Heart right ventricle (tissue), 16 donors: Measurements from ENCODE around the gene TRIM27. TPM values are rescaled to one million over a fixed set of nuclear protein-coding genes. Genes with fewer than 3 reads are reported as not detected.

Experiments
- ATAC-seq, 8 donors: fragments of 200-7000 bp; cut with Tn5 transposase; one replicate each; pipeline ENCODE4 v1.9.1; 2020; ENCODE audit warnings: mild to moderate bottlenecking in 8 of 8, moderate library complexity in 8 of 8, moderate number of reproducible peaks in 1 of 8
- DNase-seq, 2 donors: peaks; one replicate each; pipeline ENCODE4 v3.0.0-alpha.2; 2020
- H3K27ac ChIP-seq, 10 donors: fragments of 200-600 bp; sonication (generic) in 2 of 10; one replicate each; pipeline versions ENCODE4 v1.5.0 to v1.8.0; 2020 to 2022; ENCODE audit warnings: mild to moderate bottlenecking in 3 of 10
- H3K27me3 ChIP-seq, 7 donors: fragments of 200-600 bp; one replicate each; pipeline ENCODE4 v1.8.0; 2021 to 2022; ENCODE audit warnings: mild to moderate bottlenecking in 2 of 7
- H3K36me3 ChIP-seq, 9 donors: fragments of 200-600 bp; sonication (generic) in 1 of 9; one replicate each; pipeline versions ENCODE4 v1.5.0 to v1.8.0; 2020 to 2022; ENCODE audit warnings: mild to moderate bottlenecking in 2 of 9
- H3K4me1 ChIP-seq, 9 donors: fragments of 200-600 bp; sonication (generic) in 1 of 9; one replicate each; pipeline versions ENCODE4 v1.5.0 to v1.8.0; 2020 to 2022; ENCODE audit warnings: mild to moderate bottlenecking in 4 of 9
- H3K4me3 ChIP-seq, 10 donors: fragments of 200-600 bp; sonication (generic) in 2 of 10; one replicate each; pipeline versions ENCODE4 v1.5.0 to v1.8.0; 2020 to 2022; ENCODE audit warnings: mild to moderate bottlenecking in 7 of 10, moderate library complexity in 2 of 10
- H3K9me3 ChIP-seq, 11 donors: fragments of 200-600 bp in 10 of 11; sonication (generic) in 2 of 11; one replicate each; pipeline versions ENCODE4 v1.5.0 to v1.8.0; 2013 to 2022; ENCODE audit warnings: mild to moderate bottlenecking in 2 of 11, control low read depth in 1 of 11, moderate library complexity in 1 of 11
- WGBS, 2 donors: extraction: QIAGEN DNeasy Blood & Tissue Kit; methylation state at CpG; one replicate each; pipeline ENCODE4 v1.1.7; 2013; ENCODE audit warnings: inconsistent platforms in 1 of 2; 5-methylcytosine and 5-hydroxymethylcytosine counted together
- intact Hi-C, 10 donors: fragments of 100-400 bp; cut with DNase I; formaldehyde crosslinking; loops; one replicate each; pipeline versions ENCODE4 v1.11.1 to v1.14.2; 2022
- polyA plus RNA-seq, 2 donors: library from polyadenylated mRNA; stranded (reverse); fragments of 200-250 nt; gene quantifications; one replicate each; pipeline ENCODE4 v1.2.3, GENCODE V29; 2013
- total RNA-seq, 10 donors: library from RNA; stranded (reverse); fragmentation: NEBNext Ultra II Directional in 3 of 10; extraction: Animal tissue kit (Norgen Biotek cat#: 25700) in 3 of 10; gene quantifications; one replicate each; pipeline versions ENCODE4 v1.2.1 to v1.2.4, GENCODE V29; 2021 to 2023
- TF ChIP-seq, protein P1 (sequence below), 9 donors: fragments of 200-600 bp; sonication (generic) in 2 of 9; IDR thresholded peaks; one replicate each; pipeline versions ENCODE4 v1.5.0 to v1.8.0; 2021 to 2022; ENCODE audit warnings: antibody characterized with exemption in 9 of 9, mild to moderate bottlenecking in 5 of 9, moderate library complexity in 1 of 9
- donor health status: Arrhythmogenic right ventricular cardiomyopathy.
- donor health status: ischemic (EF 13 %, LVEDD 7.1; RV severe dilation, severe dysfunction).
- donor health status: healthy with polysubstance abuse.
- donor health status: DM: no; HTN: yes; CAD: no.
- donor health status: DM: no; HTN: no; CAD: no.
- donor health status: ischemic (EF 25% LVEDD 6.9; RV normal size, moderate dysfunction).
- donor health status: ischemic (EF 25% LVEDD 5.7; RV mildly dilated, moderate dysfunction).
- donor health status: healthy.
- donor health status: DM: yes; HTN: yes; CAD: no.
- donor health status: Ischemic cardiomyopathy.
- donor health status: ischemic (EF 35%, LVEDD 5.7; RV mildly dilated, moderate dysfunction).
- donor health status: nonischemic (EF 11% LVEDD 7.7; RV severe dilation, severe dysfunction).
- donor health status: DM: yes; HTN: yes; CAD: no.
- donor health status: PGD.
- donor health status: ischemic (EF 29% LVEDD 5.4; RV normal size, mild dysfunction).
- donor health status: nonischemic (EF 23%, LVEDD 6.1; RV moderate dilation, normal function).

TRIM27 gene
- total and polyA plus RNA-seq, 12 donors = 14.7 to 26.2 (median 18.6) TPM

DNA sequence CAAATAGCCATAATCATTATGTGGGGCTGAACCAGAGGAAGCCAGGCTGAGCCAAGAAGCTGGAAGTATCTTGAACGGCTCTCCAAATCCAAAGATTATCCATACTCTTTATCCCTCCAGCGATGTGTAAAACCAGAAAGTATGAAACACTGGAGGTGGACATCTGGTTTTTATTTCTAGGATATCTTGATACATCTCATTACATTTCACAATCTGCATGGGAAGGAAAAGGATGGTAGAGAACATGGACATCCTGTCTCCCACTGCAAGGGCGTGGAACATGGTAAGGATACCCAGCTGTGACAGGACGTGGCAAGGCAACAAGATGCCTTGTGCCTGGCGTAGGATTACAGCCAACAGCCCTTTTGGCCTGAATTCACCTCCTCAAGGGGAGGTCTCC, 20.1 kb downstream of the TRIM27 start:
- 94 to 95% methylated on average over 5 of the region's 5 CpGs for WGBS, 2 donors
- ATAC-seq (no peak), DNase-seq (no peak)
- Histone ChIP-seq H3K4me1 (peaks cover 0 to 30% (median 0%) of the 10 kb centered on the region in 9 donors), H3K27ac (no peak overlapping the region), H3K27me3 (no peaks in the 10 kb centered on the region), H3K4me3 (no peak overlapping the region), H3K36me3 (peaks cover 0 to 89% (median 69%) of the 10 kb centered on the region in 9 donors), H3K9me3 (no peaks in the 10 kb centered on the region)
- TF ChIP-seq, protein P1, sequence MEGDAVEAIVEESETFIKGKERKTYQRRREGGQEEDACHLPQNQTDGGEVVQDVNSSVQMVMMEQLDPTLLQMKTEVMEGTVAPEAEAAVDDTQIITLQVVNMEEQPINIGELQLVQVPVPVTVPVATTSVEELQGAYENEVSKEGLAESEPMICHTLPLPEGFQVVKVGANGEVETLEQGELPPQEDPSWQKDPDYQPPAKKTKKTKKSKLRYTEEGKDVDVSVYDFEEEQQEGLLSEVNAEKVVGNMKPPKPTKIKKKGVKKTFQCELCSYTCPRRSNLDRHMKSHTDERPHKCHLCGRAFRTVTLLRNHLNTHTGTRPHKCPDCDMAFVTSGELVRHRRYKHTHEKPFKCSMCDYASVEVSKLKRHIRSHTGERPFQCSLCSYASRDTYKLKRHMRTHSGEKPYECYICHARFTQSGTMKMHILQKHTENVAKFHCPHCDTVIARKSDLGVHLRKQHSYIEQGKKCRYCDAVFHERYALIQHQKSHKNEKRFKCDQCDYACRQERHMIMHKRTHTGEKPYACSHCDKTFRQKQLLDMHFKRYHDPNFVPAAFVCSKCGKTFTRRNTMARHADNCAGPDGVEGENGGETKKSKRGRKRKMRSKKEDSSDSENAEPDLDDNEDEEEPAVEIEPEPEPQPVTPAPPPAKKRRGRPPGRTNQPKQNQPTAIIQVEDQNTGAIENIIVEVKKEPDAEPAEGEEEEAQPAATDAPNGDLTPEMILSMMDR (IDR thresholded peaks at IDR 0.05) = no peak
- intact Hi-C loops = no loop called here

DNA sequence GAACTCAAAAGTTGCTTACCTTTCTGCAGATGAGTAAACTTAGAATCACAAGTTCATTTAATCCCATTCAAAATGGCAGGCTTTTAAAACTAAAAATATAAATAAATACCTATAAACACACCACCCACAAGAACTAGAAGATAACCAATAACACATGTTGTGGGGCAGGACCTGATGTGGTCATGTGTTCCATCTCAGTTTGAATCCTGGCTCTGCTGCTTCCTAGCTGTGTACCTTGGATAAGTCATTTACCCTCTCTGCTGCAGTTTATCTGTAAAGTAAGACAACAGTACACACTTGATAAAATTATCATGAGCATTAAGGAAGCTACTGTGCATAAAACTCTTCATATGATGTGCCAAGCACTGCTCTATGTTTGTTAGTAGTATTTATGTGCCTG, 22.0 kb downstream of the TRIM27 start:
- Histone ChIP-seq H3K36me3 (peaks cover 0 to 71% (median 51%) of the 10 kb centered on the region in 9 donors), H3K27ac (no peak overlapping the region), H3K9me3 (no peaks in the 10 kb centered on the region), H3K27me3 (no peaks in the 10 kb centered on the region), H3K4me1 (peaks cover 0 to 27% (median 10%) of the 10 kb centered on the region in 9 donors), H3K4me3 (no peak overlapping the region)
- intact Hi-C loops = no loop called here
- DNase-seq = no peak
- no peak for ATAC-seq
- TF ChIP-seq, protein P1 (IDR thresholded peaks at IDR 0.05) = no peak

DNA sequence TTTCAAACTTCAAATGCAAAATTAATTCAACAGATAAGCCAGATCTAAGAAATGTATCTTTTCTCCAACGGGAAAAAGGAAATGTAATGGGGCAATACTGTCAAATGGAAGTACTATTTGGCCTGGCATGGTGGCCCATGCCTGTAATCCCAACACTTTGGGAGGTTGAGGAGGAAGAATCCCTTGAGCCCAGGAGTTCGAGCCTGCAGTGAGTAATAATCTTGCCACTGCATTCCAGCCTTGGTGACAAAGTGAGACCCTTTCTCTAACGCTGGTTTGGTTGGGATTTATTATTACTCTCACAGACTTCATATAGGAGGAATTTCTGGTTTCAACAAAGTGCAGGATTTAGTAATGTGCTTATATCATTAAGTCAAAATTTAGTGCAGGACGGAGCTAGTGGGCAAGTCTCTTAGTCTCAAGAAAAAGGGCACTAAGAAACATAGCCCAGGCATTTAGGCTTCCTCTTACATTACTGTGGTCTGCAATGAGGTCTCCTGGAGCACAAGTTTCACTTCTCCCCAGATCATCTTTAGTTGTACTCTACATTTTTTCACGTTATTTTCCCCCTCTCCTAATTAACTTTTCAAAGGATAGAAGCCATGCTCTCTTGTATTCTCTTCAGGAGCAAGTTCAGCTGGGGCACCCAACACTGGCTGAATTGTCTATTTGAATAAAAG, 23.1 kb downstream of the TRIM27 start:
- Histone ChIP-seq H3K4me3 (no peak overlapping the region), H3K36me3 (peaks cover 0 to 59% (median 47%) of the 10 kb centered on the region in 9 donors), H3K27ac (peak overlapping the region in 1 of 10 donors; percentile 13), H3K9me3 (no peaks in the 10 kb centered on the region), H3K4me1 (peaks cover 0 to 26% (median 10%) of the 10 kb centered on the region in 9 donors), H3K27me3 (no peaks in the 10 kb centered on the region)
- DNase-seq (no peak), ATAC-seq (no peak)
- TF ChIP-seq, protein P1 (IDR thresholded peaks at IDR 0.05) = no peak
- 77 to 82% methylated on average over 5 of the region's 5 CpGs for WGBS, 2 donors
- intact Hi-C loops = no loop called here

DNA sequence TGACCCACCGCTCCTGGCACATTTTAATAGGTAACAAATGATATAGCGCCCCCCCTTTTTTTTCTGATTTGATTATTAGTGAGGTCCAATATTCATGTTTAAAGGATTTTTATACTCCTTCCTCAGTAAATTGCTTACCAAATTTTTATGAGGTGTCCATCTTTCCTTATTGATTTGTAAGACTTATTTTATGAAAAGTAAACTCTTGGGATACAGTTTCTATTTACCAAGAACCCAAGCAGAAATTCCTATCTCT, 25.1 kb downstream of the TRIM27 start:
- ATAC-seq (no peak), DNase-seq (no peak)
- intact Hi-C loops = loop anchor here in 6 of 10 donors (5.0 to 10.0 kb wide), 4 partner anchors 44 to 86 kb away; no protein-coding TSS in a partner anchor
- H3K4me1 ChIP-seq = peaks cover 0 to 29% (median 10%) of the 10 kb centered on the region in 9 donors
- no peaks in the 10 kb centered on the region for H3K27me3 ChIP-seq
- H3K27ac ChIP-seq = peak overlapping the region in 1 of 10 donors; percentile 98
- TF ChIP-seq, protein P1 (IDR thresholded peaks at IDR 0.05) = no peak
- no peaks in the 10 kb centered on the region for H3K9me3 ChIP-seq
- peaks cover 0 to 39% (median 27%) of the 10 kb centered on the region in 9 donors for H3K36me3 ChIP-seq
- H3K4me3 ChIP-seq = no peak overlapping the region
- 72 to 80% methylated on average over 2 of the region's 2 CpGs for WGBS, 2 donors
